AG09309 (cell line): Measurements from ENCODE around the gene IGFBP6.

Source experiments
- DNase-seq: peaks from one replicate; pipeline ENCODE4 v3.0.0-alpha.2; 2010; ENCODE audit warnings: low read depth
- H3K4me3 ChIP-seq: 2 replicates; pipeline ENCODE4 v1.5.1; 2011; ENCODE audit warnings: mild to moderate bottlenecking, low read depth, low read length, moderate library complexity; ENCODE audit not compliant: control insufficient read depth
- TF ChIP-seq, protein P1 (sequence below): IDR thresholded peaks from 2 replicates; pipeline ENCODE4 v1.5.1; 2011; ENCODE audit warnings: mild to moderate bottlenecking, low read depth, low read length, inconsistent platforms; ENCODE audit not compliant: insufficient read depth, control insufficient read depth; ENCODE audit errors: missing control alignments

The IGFBP6 gene

DNA sequence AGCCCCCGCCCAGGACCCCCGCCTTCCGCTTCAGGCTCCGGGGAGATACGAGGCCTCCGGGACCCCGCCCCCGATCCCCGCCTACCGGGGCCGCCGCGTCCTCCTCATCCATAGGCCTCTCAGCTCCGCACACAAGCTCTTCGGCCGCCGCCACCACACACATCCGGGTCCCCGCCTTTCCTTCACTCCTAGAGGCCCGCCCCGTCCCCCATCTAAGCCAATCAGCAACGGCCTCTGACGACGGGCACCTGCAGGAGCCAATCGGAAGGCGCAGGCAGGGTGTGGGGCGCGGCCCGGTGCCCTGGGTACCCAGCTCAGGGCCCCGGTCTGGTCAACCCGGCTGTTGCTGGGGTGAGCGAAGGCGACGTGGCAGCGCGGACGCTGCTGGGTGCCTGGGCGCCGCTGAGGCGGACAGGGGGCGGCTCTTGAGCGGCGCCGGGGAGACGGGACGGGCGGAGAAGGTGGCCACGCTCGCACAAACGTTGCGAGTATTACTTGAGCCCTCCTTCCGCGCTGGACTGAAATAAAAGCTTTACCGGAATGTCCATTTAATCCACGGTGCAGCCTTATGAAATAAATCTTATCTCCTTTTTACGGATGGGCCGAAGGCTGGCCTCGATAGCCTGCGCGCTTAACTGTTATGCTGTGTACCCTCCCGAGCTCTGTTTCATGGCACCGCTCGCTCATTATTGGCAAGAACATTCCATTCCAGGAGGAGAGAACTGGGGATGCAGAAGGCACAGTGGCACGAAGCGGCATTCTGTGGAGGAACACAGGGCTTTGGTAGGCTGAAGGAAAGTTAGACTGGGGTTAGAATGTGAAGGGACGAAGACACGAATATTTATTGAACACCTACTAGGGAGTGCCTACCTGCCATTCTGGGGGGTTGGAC lies 18.0 kb upstream of the IGFBP6 start, which contains the start of gene SPRYD3:
Gene SPRYD3 (minus strand): TSS at position 165 of the 892 bp plus-strand sequence. CDS start 57 bp downstream, at position 108.
- peak; percentile 85 for DNase-seq
- peak within 1 kb of the TSS; percentile 71 for H3K4me3 ChIP-seq
- TF ChIP-seq, protein P1, sequence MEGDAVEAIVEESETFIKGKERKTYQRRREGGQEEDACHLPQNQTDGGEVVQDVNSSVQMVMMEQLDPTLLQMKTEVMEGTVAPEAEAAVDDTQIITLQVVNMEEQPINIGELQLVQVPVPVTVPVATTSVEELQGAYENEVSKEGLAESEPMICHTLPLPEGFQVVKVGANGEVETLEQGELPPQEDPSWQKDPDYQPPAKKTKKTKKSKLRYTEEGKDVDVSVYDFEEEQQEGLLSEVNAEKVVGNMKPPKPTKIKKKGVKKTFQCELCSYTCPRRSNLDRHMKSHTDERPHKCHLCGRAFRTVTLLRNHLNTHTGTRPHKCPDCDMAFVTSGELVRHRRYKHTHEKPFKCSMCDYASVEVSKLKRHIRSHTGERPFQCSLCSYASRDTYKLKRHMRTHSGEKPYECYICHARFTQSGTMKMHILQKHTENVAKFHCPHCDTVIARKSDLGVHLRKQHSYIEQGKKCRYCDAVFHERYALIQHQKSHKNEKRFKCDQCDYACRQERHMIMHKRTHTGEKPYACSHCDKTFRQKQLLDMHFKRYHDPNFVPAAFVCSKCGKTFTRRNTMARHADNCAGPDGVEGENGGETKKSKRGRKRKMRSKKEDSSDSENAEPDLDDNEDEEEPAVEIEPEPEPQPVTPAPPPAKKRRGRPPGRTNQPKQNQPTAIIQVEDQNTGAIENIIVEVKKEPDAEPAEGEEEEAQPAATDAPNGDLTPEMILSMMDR, result no peak

DNA sequence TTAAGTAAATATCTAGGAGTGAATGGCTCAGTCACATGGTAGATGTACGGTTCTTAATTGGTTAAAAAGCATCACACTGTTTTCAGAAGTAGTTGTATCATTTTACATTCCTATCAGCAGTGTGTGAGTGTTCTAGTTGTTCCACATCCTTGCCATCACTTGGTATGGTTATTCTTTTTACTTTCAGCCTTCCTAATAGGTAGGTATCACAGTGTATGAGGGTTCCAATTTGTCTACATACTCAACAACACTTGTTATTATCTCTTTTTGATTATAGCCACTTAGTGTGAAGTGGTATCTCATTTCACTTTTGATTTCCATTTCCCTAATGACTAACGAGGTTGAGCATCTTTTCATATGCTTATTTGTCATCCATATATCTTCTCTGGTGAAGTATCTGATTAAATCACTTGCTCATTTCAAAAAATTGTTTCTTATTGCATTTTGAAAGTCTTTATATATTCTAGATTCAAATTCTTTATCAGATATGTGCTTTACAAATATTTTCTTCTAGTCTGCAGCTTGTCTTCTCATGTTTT lies 14.8 kb upstream of the IGFBP6 start:
- DNase-seq, result no peak
- no peak overlapping the region for H3K4me3 ChIP-seq
- TF ChIP-seq, protein P1, result no peak

DNA sequence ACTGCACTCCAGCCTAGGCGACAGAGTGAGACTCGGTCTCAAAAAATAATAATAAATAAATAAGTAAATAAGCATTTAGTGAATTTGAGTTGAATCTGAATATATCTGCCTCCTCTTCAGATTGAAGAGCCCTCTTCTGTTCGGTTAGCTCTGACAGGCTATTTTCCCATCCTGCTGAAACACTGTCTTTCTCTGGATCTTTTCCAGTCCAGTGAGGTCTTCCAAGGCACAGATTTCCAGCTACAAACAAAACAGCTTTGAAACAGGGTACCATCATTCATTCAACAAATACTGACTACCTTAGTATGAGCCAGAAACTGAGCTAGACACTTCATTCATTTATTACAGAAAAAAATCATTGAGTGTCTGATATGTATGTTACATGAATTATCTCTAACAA lies 11.1 kb upstream of the IGFBP6 start:
- DNase-seq, result no peak
- H3K4me3 ChIP-seq, result no peak overlapping the region
- TF ChIP-seq, protein P1, result no peak

DNA sequence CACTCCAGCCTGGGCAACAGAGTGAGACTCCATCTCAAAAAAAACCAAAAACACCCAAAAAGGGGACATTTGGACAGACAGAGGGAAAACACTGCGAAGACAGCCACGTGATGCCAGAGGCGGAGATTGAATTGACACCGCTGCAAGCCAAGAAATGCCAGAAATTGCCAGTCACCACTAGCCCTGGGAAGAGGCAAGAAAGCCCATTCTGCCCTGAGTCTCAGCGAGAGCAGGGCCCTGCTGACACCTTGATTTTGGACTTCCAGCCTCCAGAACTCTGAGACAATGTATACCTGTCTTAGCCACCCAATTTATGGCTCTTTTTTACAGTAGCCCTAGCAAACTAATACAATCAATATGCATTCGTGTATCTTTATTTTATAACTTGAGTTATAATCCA lies 7.4 kb upstream of the IGFBP6 start:
- DNase-seq, result no peak
- no peak overlapping the region for H3K4me3 ChIP-seq
- TF ChIP-seq, protein P1, result no peak

DNA sequence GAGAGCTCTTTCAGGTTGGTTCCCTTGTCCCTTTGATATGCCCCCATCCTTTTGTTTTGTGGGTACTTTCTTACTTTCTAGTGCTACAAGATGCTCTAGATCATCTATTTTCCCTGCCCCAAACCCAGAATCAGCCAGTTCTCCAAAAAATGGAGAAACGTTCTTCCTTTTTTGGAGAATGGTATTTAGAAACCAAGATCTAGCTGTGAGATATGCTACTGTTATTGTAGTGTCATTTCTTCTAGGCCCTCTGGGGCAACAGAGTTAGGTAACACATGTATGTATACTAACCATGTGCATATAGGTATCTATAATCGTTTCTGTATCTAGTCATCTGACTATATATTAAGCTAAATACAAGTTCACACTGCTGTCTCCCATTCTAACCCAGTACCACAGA lies 6.9 kb upstream of the IGFBP6 start:
- H3K4me3 ChIP-seq, result no peak overlapping the region
- no peak for DNase-seq
- TF ChIP-seq, protein P1, result no peak

DNA sequence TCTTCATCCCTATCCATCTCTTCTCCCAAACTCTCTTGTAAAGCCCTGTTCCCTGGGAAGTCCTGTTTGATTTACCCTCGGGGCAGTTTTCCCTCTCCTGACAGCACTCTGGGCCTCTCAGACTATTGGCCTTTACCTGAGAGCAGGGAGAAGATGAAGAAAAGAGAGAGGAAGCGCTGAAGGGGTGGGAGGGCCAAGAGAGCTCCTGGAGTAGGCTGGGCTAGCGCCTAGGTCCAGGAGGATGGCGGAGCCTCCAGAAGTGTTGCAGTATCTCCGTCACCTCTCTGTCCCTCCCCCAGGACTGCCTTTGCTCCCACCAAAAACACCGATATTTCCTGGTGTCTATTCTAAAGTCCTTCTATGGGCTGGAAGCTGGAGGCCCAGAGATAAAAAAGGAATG lies 5.7 kb upstream of the IGFBP6 start:
- TF ChIP-seq, protein P1, result no peak
- H3K4me3 ChIP-seq, result no peak overlapping the region
- DNase-seq, result no peak
